ENCODE results near the gene ITCH.

The ITCH gene

GRCh38 chr20:34532320-34532719 lies 169.2 kb downstream of the ITCH start:
- DNase-seq (ENCODE audit: low read depth), result no peak

DNA sequence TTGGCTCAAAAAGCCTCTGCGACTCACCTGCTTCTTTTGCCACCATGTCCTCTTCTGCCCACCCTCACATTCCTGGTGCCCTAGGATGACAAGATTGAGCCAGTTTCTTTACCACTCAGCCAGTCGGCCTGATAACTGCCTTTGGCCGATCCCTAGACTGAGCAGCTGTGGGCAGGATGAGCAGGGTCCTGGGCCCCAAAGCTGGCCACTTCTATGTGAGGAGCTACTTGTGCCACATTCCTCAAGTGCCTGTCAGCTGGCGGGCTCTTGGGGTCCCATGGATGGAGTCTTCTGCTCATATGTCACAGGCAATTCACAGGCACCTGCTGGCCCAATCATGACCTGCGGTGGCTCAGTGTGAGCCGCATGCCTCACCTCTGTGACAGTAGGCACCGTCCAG lies 169.7 kb downstream of the ITCH start:
- no peak for DNase-seq (ENCODE audit: low read depth)

DNA sequence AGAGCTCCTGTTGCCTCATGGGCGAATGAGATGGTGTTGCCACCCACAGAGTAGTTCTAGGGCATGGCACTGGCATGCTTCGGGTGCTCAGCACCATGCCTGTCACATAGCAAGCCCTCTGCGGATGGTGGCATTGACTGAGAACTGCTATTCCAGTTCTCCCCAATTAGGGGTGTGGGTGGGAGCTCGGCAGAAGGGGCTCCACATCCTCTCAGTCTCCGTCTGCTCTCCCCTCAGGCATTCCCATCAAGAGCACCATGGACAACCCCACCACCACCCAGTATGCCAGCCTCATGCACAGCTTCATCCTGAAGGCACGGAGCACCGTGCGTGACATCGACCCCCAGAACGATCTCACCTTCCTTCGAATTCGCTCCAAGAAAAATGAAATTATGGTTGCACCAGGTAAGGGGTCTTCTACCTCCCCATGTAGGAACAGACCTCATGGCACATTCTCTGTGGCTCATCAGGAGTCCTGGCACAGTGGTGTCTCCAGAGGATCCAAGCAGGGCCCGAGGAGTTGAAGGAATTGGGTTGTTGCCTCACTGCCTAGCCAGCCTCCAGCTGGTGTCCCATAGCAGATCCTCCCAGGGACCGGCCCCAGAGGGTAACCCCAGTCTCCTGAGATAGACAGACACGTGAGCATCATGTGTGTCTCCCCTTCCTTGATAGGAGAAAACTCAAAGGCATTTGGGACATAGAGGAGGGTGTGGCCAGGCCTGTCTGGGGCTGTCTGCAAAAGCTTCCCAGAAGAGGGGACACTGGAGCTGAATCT lies 171.5 kb downstream of the ITCH start:
- no peak for DNase-seq (ENCODE audit: low read depth)

GRCh38 chr20:34535301-34535840 lies 172.3 kb downstream of the ITCH start:
- DNase-seq (ENCODE audit: low read depth), result no peak

GRCh38 chr20:34535857-34536256 lies 172.8 kb downstream of the ITCH start:
- DNase-seq (ENCODE audit: low read depth), result no peak

- no peak for DNase-seq (ENCODE audit: low read depth)
These were observed 173.8 kb downstream of the ITCH start for GRCh38 chr20:34536798-34537394.

- no peak for DNase-seq (ENCODE audit: low read depth)
These were observed 174.6 kb downstream of the ITCH start for GRCh38 chr20:34537651-34538050.

DNA sequence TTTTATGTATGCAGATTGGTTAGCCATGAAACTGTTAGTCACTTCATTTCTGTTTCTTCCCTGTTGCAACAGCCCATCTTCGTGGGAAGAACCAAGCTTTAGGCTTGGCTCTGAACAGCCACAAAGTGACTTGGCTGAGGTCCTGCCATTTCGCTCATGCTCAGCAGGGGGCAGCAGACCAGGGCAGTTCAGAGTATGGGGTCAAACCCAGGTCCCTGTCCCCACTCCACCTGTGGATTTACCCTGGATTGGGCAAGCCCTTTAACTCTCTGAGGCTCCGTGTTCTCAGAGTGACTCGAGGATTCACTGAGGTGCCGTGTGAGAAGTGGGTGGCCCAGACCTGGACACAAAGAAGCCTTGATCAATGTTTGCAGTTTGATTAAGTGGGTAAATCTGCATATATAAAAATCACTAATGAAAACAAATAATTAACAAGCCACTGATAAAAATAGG lies 175.6 kb downstream of the ITCH start:
- DNase-seq (ENCODE audit: low read depth), result no peak

DNA sequence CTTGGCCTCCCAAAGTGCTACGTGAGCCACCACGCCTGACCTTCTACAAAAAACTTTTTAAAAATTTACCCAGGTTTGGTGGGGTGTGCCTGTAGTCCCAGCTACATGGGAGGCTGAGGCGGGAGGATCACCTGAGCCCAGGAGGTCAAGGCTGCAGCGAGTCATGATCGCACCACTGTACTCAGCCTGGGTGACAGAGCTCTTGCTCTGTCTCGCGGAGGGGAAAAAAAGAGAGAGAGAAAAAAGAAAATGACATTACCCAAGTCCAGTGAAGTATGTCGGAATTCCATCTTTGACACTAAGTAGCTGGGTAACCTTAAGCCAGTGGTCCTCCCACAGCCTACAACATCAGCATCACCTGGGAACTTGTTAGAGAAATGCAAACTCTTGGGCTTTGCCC lies 176.7 kb downstream of the ITCH start:
- no peak for DNase-seq (ENCODE audit: low read depth)

DNA sequence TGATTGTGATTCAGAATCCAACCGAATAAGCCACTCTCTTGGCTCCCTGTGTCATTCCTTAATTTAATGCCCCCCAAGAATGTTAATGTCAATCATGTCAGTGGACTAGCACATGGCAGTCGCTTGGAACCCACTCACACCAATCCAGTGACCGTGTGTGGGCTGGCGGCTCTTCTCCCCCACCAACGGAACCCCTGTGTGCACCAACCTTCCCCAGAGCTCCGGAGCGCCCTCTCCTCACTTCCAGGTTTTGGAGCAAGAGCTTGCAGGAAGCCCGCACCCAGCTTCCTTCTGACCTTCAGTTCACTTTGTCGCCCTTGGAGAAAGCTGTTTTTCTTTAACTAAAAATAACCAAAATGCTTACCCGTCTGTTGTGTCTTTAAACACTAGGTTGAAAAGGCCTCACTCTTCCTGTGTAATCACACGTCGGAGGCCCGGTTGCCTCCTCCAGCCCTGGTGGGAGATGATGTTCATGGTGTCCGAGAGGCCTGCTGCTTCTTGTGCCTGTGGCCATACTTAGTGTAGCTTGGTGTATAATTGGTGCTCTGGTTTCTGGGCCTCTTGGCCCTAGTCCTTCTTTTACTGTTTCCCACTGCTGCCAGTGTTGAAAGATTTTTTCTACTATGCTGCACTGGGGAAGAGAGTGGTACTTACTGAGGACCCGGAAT lies 177.7 kb downstream of the ITCH start:
- no peak for DNase-seq (ENCODE audit: low read depth)

- no peak for DNase-seq (ENCODE audit: low read depth)
These were observed 178.3 kb downstream of the ITCH start for GRCh38 chr20:34541264-34541901.

DNA sequence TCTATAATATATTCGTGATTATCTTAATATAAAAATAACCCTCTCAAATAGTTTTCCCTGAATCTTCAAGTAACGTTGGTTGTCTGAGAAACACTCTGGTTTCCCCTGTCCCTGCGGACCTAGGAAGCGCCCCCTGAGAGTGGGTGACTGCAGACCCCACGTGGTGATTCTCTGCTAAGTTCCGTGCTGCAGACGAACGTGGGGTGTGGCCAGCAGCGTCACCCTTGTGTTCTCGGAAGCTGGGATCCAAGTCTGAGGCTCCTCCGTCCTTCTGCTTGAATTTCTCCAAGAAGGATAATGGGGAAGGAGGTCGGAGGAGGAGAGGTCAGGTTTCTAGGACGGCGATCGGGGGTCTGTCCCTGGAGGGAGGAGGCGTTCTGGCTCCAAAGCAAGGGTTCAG lies 178.8 kb downstream of the ITCH start:
- no peak for DNase-seq (ENCODE audit: low read depth)

DNA sequence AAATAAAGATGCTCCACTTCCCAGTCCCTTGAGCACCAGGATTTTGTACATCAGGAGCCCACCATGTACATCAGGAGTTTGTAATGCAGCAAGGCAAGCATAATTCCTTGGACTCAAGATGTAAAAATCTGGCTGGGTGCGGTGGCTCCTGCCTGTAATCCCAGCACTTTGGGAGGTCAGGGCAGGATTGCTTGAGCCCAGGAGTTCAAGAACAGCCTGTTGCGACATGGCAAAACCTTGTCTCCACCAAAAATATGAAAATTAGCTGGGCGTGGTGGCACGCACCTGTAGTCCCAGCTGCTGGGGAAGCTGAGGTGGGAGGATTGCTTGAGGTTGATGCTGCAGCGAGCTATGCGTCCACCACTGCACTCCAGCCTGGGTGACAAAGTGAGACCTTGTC lies 179.4 kb downstream of the ITCH start:
- no peak for DNase-seq (ENCODE audit: low read depth)

GRCh38 chr20:34543463-34544056 lies 180.5 kb downstream of the ITCH start:
- no peak for DNase-seq (ENCODE audit: low read depth)

- no peak for DNase-seq (ENCODE audit: low read depth)
These were observed 181.2 kb downstream of the ITCH start for GRCh38 chr20:34544109-34544796.

DNA sequence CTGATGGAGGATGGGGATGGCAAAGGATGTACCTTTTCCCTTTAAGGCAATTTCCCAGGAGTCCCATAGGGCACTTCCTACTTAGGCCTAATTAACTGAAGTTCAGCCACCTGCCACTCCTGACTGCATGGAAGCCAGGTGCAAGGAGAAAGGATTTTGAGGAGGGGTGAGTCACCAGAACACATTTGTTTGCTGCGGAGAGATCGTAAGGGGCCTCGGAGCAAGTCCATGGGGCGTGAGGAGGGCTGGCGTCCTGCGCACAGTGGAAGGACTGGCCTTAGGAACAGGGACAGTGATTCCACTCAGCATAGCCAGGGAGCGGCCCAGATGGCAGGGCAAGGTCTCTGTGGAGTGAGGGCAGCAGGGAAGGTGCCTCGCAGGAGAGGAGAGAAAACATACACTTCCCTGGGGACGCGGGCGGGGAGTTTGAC lies 183.7 kb downstream of the ITCH start:
- DNase-seq (ENCODE audit: low read depth), result no peak

DNA sequence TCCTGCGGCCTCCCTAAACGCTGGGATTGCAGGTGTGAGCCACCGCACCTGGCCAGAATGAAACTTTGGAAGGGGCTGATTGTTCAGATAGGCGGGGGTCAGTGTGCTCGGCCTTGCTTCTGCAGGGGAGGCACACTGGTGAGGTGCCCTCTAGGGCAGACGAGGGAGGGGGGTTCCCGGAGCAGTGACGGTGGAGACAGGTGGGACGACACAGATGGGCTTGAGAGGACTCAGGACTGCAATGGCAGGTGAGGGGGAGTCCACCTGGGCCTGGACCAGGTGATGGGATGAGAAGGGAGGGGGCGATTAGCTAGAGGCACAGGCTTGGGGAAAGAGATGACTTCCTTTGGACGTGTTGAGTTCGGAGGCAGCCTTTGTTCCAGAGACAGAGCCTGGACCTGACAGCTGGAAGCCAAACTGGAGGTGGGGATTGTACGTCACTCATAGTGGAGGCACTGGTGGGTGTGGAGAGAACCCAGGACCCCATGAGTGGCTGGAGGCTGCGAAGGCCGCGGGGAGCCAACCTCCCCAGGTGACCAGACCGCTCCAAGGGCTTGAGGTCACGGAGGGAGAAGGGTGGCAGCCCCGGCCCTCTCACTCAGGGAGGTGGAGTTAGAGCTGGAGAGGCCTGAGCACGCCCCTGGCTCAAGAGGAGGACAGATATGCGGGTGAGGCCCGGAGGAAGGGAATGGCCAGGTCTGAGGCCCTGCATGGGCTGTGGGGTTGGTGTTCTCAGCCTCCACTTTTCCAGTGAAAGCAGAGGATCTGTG lies 185.0 kb downstream of the ITCH start:
- no peak for DNase-seq (ENCODE audit: low read depth)

DNA sequence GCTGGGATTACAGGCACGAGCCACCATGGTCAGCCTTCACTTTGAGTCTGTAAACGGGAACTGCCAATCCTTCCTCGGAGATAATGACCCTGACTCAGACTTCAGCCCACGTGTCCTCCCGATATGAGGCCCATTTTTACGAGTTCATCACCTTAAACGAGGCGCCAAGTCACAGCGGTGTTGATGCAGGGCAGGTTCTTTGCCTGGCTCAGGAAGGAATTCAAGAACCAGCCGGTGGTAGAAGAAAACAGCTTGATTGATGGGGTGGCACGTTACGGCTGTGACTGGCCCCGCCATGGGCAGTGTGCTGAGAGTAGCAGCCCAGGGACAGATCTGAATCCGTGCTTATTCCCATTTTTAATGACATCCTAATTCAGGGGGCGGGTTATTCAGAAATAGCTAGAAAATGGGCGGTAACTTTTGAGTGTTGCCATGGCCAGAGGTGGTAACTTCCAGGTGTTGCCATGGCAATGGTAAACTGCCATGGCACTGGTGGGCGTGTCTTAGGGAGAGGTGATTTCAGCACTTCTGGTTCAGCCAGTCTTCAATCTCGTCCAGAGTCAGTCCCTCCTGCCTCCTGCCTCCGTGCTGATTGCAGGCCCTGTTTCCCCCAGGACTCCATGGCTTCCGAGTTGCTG lies 186.3 kb downstream of the ITCH start:
- no peak for DNase-seq (ENCODE audit: low read depth)

DNA sequence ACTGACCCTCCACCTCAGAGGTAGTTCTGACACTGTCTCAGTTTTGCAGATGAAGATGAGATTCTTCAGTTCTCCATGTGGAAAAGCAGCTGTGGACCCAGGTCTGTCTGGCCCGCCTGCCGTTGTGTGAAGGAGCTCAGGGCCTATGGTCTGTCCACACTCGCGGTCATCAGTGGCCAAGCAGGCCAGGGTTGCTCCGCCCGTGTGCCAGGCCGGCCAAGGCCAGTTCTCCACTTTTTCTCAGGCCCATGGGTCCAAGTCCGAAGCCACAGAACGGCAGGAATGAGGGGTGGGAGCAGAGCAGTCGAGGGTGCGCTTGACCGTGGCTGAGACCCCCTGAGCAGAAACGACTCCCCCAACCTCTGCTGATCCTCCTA lies 186.8 kb downstream of the ITCH start:
- DNase-seq (ENCODE audit: low read depth), result no peak

- no peak for DNase-seq (ENCODE audit: low read depth)
These were observed 189.5 kb downstream of the ITCH start for GRCh38 chr20:34552569-34552968.
